ENCODE results near the gene BCL3. TPM values are rescaled to one million over a fixed set of nuclear protein-coding genes. Genes with fewer than 3 reads are reported as not detected.

The BCL3 gene
- total and polyA plus RNA-seq, 2 of the 13 experiments (the other 11 are each of a cell fraction or from before 2014, with no cell fraction given) = 2.3 to 4.0 TPM

GRCh38 chr19:44718441-44719261, 29.9 kb upstream of the BCL3 start (continued):
- TF ChIP-seq HMGXB3 (CRISPR knock-in tag; IDR thresholded peaks at IDR 0.05; ENCODE audit: borderline replicate concordance) = 0 out of 2 replicates have a peak, but pooled peaks have one; percentile 23
- TF ChIP-seq ZNF30 (CRISPR knock-in tag; IDR thresholded peaks at IDR 0.05) = no peak
- peak; percentile 23; the same call in 1 of the 2 replicates for TF ChIP-seq IRF2 (CRISPR knock-in tag; IDR thresholded peaks at IDR 0.05)
- TF ChIP-seq ZNF740 (CRISPR knock-in tag; IDR thresholded peaks at IDR 0.05) = peak; percentile 46; the same call in 1 of the 2 replicates
- no peak for TF ChIP-seq ZNF251 (CRISPR knock-in tag; IDR thresholded peaks at IDR 0.05)
- no peak for TF ChIP-seq ZIK1 (CRISPR knock-in tag; IDR thresholded peaks at IDR 0.05; ENCODE audit: borderline replicate concordance, low read depth)
- no peak for TF ChIP-seq NAIF1 (CRISPR knock-in tag; IDR thresholded peaks at IDR 0.05; ENCODE audit: borderline replicate concordance)
- TF ChIP-seq NFKB2 (CRISPR knock-in tag; IDR thresholded peaks at IDR 0.05; ENCODE audit: borderline replicate concordance) = peak; percentile 73; the same call in 1 of the 2 replicates
- TF ChIP-seq THAP11 (CRISPR knock-in tag; IDR thresholded peaks at IDR 0.05) = peak; percentile 53; the same call in 1 of the 2 replicates
- peak; percentile 93 for TF ChIP-seq GATAD2A (CRISPR knock-in tag; IDR thresholded peaks at IDR 0.05)
- TF ChIP-seq BCL3 (CRISPR knock-in tag; IDR thresholded peaks at IDR 0.05) = no peak
- peak; percentile 71 for TF ChIP-seq ZNF501 (CRISPR knock-in tag; IDR thresholded peaks at IDR 0.05)
- no peak for TF ChIP-seq PTBP1 (IDR thresholded peaks at IDR 0.05; ENCODE audit: low read depth, low read length, poor library complexity, severe bottlenecking)
- peak; percentile 51; the same call in 1 of the 2 replicates for TF ChIP-seq ZNF703 (CRISPR knock-in tag; IDR thresholded peaks at IDR 0.05; ENCODE audit: borderline replicate concordance)
- TF ChIP-seq ZBTB21 (CRISPR knock-in tag; IDR thresholded peaks at IDR 0.05) = no peak
- TF ChIP-seq MXD3 (CRISPR knock-in tag; IDR thresholded peaks at IDR 0.05) = 0 out of 2 replicates have a peak, but pooled peaks have one; percentile 19
- TF ChIP-seq ZNF530 (CRISPR knock-in tag; IDR thresholded peaks at IDR 0.05; ENCODE audit: low read depth) = no peak
- TF ChIP-seq MEF2D (CRISPR knock-in tag; IDR thresholded peaks at IDR 0.05) = peak; percentile 88; the same call in 1 of the 2 replicates
- TF ChIP-seq MAX (IDR thresholded peaks at IDR 0.05) = 0 out of 2 replicates have a peak, but pooled peaks have one; percentile 13
- no peak; the same call in 1 of the 2 replicates for TF ChIP-seq YEATS2 (CRISPR knock-in tag; IDR thresholded peaks at IDR 0.05; ENCODE audit: borderline replicate concordance)
- TF ChIP-seq NFKBIZ (CRISPR knock-in tag; IDR thresholded peaks at IDR 0.05) = no peak
- TF ChIP-seq ZSCAN22 (CRISPR knock-in tag; IDR thresholded peaks at IDR 0.05) = peak; percentile 86; the same call in 1 of the 2 replicates
- TF ChIP-seq RFX3 (CRISPR knock-in tag; IDR thresholded peaks at IDR 0.05) = no peak
- TF ChIP-seq TAF1 (CRISPR knock-in tag; IDR thresholded peaks at IDR 0.05) = peak; percentile 79
